Ishikawa (cell line): Measurements from ENCODE around the gene PTHLH.

Experiments
- CREB1 ChIP-seq: IDR thresholded peaks from 2 replicates; pipeline ENCODE4 v1.6.1; 2012; ENCODE audit warnings: low read depth
- RAD21 ChIP-seq: IDR thresholded peaks from 2 replicates; pipeline ENCODE4 v1.6.1; 2012; ENCODE audit warnings: low read depth

DNA sequence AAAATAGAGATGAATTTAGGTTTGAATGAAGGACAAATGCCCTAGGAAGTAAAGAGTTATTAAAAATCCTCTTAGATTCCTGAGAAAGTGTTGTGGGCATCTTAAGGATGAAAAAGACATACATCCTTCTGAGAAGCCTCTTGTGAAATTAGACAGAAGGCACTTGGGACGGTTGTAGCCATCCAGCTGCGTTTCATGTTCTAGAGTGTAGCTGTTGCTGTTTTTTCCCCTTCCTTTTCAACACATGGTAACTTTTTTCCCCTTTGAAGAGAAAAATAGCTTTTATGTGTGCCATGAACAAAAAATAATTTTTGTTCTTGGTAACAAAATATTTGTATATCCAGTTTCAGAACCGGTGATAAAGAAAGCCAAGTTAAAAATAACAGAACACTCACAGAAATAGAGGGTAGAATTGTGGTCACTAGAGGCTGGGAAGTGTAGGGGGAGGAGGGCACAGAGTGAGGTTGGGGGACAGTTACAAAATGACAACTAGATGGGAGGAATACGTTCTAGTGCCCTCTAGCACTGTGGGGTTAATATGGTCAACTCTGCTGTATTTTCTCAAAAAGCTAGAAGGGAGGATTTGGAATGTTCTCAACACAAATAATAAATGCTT lies 58.4 kb downstream of the PTHLH start:
- TF ChIP-seq RAD21, result no peak
- no peak for TF ChIP-seq CREB1
